ENCODE measurements around the gene ANKRD62. TPM values are rescaled to one million over a fixed set of nuclear protein-coding genes. Genes with fewer than 3 reads are reported as not detected.

Gene ANKRD62
- total and polyA plus RNA-seq, 2 of the 4 experiments (the other 2 are of a cell fraction) = not detected

DNA sequence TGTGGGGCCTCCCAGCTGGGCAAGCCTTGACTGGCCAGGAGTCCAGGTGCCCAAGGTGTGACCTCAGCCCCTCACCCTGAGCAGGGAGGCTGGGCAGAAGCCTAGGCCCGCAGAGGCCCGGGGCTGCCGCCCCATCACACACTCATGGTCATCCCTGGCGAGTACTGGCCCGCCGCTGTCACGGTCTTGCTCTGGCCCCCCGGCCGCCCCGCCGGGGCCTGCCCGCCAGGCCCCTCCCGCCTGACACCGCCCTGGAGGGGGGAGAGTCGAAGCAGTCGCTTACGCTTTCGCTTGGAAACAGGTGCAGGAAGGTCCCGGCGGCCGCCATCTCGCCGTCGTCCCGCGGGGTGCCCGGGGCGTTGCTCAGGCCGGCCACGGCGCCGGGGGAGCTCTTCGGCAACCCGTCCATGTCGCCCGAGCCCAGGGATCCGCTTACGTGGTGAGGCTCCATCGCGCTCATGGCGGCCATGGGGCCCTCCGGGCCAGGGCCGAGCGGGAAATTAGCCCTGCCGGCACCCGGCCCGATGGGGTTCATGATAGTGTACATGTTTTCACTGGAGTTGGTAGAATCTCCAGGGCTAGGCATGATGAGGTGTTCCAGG is 26.6 kb upstream of the ANKRD62 start:
- in situ Hi-C loops (cut with MboI; ENCODE audit: low sequenced_read_pairs) = no loop called here
- no peak for ATAC-seq (ENCODE audit: low read depth)

More for the DNA sequence above, 26.6 kb upstream of the ANKRD62 start:
- Histone ChIP-seq H4K5ac (ENCODE audit: low read depth, low read length) (no peak overlapping the region), H3K9me3 (ENCODE audit: control insufficient read depth, insufficient read depth, low read length) (no peaks in the 10 kb centered on the region), H2BK15ac (ENCODE audit: low read depth, low read length) (no peak overlapping the region), H3K14ac (replicated peaks; ENCODE audit: low read depth, low read length) (no peak overlapping the region), H3K23ac (ENCODE audit: low read depth, low read length) (no peak overlapping the region), H3K18ac (ENCODE audit: low read depth, low read length) (no peak overlapping the region), H2AK9ac (replicated peaks; ENCODE audit: low read depth, low read length, poor library complexity) (no peak overlapping the region), H3K27me3 (ENCODE audit: control insufficient read depth, insufficient read depth, low read length) (peaks cover 5% of the 10 kb centered on the region), H3K4me3 (ENCODE audit: insufficient read depth, low read depth, low read length) (no peak overlapping the region), H3K4me1 (ENCODE audit: control insufficient read depth, insufficient read depth, low read length) (no peaks in the 10 kb centered on the region), H2AFZ (replicated peaks; ENCODE audit: low read length, poor library complexity) (no peak overlapping the region), H3K27ac (ENCODE audit: insufficient read depth, low read length) (no peak overlapping the region), H2BK20ac (ENCODE audit: low read depth, low read length) (no peak overlapping the region), H4K8ac (ENCODE audit: low read depth in 2 of 2, low read length in 2 of 2) (no peak overlapping the region), H3K4ac (ENCODE audit: low read depth, low read length) (no peak overlapping the region), H3K56ac (ENCODE audit: extremely low read depth, insufficient read depth, low read length) (no peak overlapping the region), H2BK120ac (ENCODE audit: low read depth, low read length) (no peak overlapping the region), H3K36me3 (ENCODE audit: control insufficient read depth, insufficient read depth, low read length) (no peaks in the 10 kb centered on the region), H4K91ac (ENCODE audit: insufficient read depth, low read depth, low read length) (no peak overlapping the region), H4K20me1 (ENCODE audit: insufficient read depth, low read length) (no peaks in the 10 kb centered on the region), H3K9me1 (ENCODE audit: insufficient read depth, low read length) (peaks cover 3% of the 10 kb centered on the region; the same call in 1 of the 2 replicates), H2AK5ac (ENCODE audit: low read depth, low read length) (no peak overlapping the region), H3K79me1 (ENCODE audit: low read depth in 1 of 2, low read length in 2 of 2) (no peaks in the 10 kb centered on the region), H2BK5ac (ENCODE audit: low read depth, low read length, poor library complexity, severe bottlenecking) (no peak overlapping the region), H3K9ac (ENCODE audit: low read depth, low read length) (no peak overlapping the region), H3K4me2 (ENCODE audit: low read depth, low read length) (no peak overlapping the region)
- dilution Hi-C loops (cut with HindIII; ENCODE audit: low sequenced_read_pairs, unreplicated experiment) (no loop called here), intact Hi-C loops (cut with micrococcal nuclease) (no loop called here)
- BruUV-seq (replicated peaks) = no TSS peak
- CTCF ChIA-PET = no interaction called here
- POLR2A ChIA-PET (ENCODE audit: unreplicated experiment) = no interaction called here
- TF ChIP-seq RFX5 (IDR thresholded peaks at IDR 0.05; ENCODE audit: low read depth, low read length) (no peak), RAD21 (IDR thresholded peaks at IDR 0.05; ENCODE audit: low read length) (no peak), MAFK (IDR thresholded peaks at IDR 0.05; ENCODE audit: low read depth, low read length) (no peak), RCOR1 (IDR thresholded peaks at IDR 0.05; ENCODE audit: insufficient replicate concordance, low read length) (no peak), MXI1 (IDR thresholded peaks at IDR 0.05; ENCODE audit: borderline replicate concordance, low read depth, low read length) (no peak), MAZ (IDR thresholded peaks at IDR 0.05; ENCODE audit: borderline replicate concordance, low read depth, low read length) (no peak), BHLHE40 (IDR thresholded peaks at IDR 0.05; ENCODE audit: low read depth, low read length) (no peak), CEBPB (IDR thresholded peaks at IDR 0.05; ENCODE audit: low read depth, low read length) (no peak), NFE2L2 (IDR thresholded peaks at IDR 0.05; ENCODE audit: low read depth, low read length) (no peak), SMC3 (IDR thresholded peaks at IDR 0.05; ENCODE audit: low read depth, low read length) (no peak), POLR2A (IDR thresholded peaks at IDR 0.05; ENCODE audit: low read depth, low read length) (no peak), CHD1 (IDR thresholded peaks at IDR 0.05; ENCODE audit: low read depth, low read length) (no peak), FOS (IDR thresholded peaks at IDR 0.05; ENCODE audit: low read depth, low read length) (no peak)
- TF ChIP-seq, protein P1, sequence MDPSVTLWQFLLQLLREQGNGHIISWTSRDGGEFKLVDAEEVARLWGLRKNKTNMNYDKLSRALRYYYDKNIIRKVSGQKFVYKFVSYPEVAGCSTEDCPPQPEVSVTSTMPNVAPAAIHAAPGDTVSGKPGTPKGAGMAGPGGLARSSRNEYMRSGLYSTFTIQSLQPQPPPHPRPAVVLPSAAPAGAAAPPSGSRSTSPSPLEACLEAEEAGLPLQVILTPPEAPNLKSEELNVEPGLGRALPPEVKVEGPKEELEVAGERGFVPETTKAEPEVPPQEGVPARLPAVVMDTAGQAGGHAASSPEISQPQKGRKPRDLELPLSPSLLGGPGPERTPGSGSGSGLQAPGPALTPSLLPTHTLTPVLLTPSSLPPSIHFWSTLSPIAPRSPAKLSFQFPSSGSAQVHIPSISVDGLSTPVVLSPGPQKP (IDR thresholded peaks at IDR 0.05; ENCODE audit: borderline replicate concordance, low read depth, low read length) = no peak
- TF ChIP-seq, protein P2, sequence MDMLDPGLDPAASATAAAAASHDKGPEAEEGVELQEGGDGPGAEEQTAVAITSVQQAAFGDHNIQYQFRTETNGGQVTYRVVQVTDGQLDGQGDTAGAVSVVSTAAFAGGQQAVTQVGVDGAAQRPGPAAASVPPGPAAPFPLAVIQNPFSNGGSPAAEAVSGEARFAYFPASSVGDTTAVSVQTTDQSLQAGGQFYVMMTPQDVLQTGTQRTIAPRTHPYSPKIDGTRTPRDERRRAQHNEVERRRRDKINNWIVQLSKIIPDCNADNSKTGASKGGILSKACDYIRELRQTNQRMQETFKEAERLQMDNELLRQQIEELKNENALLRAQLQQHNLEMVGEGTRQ (IDR thresholded peaks at IDR 0.05; ENCODE audit: low read depth, low read length) = no peak
- TF ChIP-seq, protein P3, sequence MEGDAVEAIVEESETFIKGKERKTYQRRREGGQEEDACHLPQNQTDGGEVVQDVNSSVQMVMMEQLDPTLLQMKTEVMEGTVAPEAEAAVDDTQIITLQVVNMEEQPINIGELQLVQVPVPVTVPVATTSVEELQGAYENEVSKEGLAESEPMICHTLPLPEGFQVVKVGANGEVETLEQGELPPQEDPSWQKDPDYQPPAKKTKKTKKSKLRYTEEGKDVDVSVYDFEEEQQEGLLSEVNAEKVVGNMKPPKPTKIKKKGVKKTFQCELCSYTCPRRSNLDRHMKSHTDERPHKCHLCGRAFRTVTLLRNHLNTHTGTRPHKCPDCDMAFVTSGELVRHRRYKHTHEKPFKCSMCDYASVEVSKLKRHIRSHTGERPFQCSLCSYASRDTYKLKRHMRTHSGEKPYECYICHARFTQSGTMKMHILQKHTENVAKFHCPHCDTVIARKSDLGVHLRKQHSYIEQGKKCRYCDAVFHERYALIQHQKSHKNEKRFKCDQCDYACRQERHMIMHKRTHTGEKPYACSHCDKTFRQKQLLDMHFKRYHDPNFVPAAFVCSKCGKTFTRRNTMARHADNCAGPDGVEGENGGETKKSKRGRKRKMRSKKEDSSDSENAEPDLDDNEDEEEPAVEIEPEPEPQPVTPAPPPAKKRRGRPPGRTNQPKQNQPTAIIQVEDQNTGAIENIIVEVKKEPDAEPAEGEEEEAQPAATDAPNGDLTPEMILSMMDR (conservative IDR thresholded peaks at IDR 0.05; ENCODE audit: low read depth, low read length) = no peak
- WGBS, 2 experiments (ENCODE audit: extremely low coverage in 2 of 2, insufficient read length in 1 of 2) = 96% methylated on average over 27 of the region's 47 CpGs; no CpG with 5 or more reads in 1 of the 2 experiments
- DNase-seq = no peak

Measured in IMR-90 (cell line).